ENCODE data around the gene CACTIN. TPM values are rescaled to one million over a fixed set of nuclear protein-coding genes. Genes with fewer than 3 reads are reported as not detected.

CACTIN gene
- total RNA-seq, 3 donors from 2014 or later: 22.4 to 26.8 (median 22.6) TPM

DNA sequence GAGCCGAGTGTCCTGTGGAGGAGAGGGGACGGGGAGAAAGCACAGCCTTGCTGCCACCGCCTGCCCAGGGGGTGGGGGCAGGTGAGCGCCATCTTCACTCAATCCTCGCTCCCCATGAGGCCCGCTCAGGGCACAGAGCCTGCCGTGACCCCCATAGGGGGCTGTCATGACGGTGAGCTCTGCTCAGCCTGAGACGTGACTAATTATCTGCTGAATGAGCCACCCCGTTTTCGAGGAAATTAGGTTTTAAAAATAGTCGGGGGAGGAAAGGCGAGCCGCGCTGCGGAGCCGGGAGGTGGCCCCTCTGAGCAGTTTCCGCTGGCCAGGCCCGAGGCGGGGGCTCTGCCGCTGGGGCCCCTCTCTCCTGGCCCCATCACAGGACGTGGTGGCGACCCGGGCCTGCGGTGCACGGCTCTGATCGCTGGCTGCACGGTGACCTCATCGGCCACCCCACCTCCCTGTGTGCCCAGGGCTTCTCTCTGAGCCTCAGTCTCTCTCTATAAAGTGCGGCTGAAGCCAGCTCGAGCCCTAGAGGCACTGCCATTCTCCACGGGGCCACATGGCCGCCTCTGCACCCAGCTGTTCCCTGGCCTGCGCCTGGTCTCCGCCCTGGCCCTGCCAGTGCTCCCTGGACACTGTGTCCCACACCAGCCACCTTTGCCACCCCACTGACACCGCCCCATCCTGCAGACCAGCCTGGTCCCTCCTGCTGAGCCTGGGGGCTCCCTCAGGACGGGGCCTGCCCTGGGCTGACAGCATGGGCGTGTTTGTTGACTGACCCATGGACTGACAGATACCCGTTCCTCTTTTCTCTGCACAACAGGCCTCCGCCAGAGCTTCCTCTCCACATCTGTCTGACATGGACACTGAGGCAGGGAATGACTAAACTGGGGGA is 45.3 kb upstream of the CACTIN start:
- intact Hi-C loops (cut with DNase I, micrococcal nuclease): no loop called here
- ATAC-seq (no peak), DNase-seq (no peak)
- no peaks in the 10 kb centered on the region for H3K9me3 ChIP-seq
- TF ChIP-seq, protein P1, sequence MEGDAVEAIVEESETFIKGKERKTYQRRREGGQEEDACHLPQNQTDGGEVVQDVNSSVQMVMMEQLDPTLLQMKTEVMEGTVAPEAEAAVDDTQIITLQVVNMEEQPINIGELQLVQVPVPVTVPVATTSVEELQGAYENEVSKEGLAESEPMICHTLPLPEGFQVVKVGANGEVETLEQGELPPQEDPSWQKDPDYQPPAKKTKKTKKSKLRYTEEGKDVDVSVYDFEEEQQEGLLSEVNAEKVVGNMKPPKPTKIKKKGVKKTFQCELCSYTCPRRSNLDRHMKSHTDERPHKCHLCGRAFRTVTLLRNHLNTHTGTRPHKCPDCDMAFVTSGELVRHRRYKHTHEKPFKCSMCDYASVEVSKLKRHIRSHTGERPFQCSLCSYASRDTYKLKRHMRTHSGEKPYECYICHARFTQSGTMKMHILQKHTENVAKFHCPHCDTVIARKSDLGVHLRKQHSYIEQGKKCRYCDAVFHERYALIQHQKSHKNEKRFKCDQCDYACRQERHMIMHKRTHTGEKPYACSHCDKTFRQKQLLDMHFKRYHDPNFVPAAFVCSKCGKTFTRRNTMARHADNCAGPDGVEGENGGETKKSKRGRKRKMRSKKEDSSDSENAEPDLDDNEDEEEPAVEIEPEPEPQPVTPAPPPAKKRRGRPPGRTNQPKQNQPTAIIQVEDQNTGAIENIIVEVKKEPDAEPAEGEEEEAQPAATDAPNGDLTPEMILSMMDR (IDR thresholded peaks at IDR 0.05): no peak
- no peaks in the 10 kb centered on the region for H3K36me3 ChIP-seq (ENCODE audit: low read depth)
- H3K4me3 ChIP-seq: no peak overlapping the region
- peaks cover 15% of the 10 kb centered on the region for H3K4me1 ChIP-seq (ENCODE audit: low read depth)

DNA sequence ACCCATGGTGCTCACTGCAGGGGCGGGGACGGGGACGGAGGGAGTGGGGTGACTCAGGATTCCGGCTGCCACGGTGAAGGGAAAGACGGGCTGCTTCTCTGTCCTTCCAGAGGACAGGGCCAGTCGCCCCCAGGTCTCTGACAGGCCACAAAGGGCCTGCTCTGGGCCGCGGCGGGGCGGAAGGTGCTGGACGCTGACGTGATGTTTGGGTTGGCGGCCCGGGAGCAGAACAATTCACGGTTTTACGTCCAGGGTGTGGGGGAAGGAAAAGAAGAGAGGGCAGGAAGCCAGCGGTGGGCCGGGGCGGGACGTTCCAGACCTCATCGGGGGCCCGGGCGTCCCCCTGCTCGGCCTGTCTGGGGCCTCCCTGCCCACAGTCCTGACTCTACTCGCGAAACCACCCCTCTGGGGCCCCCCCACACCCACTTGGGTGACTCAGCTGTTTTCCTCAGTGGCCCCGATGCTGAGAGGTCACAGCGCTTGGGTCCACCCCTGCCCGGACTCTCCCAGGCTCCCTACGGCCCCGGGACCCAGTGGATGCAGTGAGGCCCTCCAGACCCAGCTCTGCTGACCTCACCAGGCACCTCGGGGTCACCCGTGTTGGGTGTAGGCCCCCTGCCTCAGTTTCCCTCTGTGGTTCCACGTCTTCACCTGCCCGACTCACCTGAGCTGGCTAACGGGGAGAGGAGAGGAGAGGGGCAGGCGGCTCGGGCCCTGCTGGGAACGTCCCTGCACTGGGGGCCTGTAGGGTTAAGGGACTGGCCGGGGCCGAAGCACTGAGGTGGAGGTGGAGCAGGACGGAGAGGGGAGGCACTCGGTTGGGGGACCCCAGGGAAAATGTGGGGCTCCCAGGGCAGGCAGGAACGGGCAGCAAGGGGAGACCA is 44.4 kb upstream of the CACTIN start:
- Histone ChIP-seq H3K36me3 (ENCODE audit: low read depth) (no peaks in the 10 kb centered on the region), H3K9me3 (no peaks in the 10 kb centered on the region), H3K4me3 (no peak overlapping the region), H3K4me1 (ENCODE audit: low read depth) (peaks cover 15% of the 10 kb centered on the region)
- ATAC-seq (peak; percentile 49), DNase-seq (peak in 2 of 3 donors; percentile 61 to 66)
- intact Hi-C loops (cut with DNase I, micrococcal nuclease): no loop called here
- TF ChIP-seq, protein P1 (IDR thresholded peaks at IDR 0.05): no peak

GRCh38 chr19:3669947-3670795 is 43.6 kb upstream of the CACTIN start:
- H3K4me1 ChIP-seq (ENCODE audit: low read depth): peaks cover 15% of the 10 kb centered on the region
- TF ChIP-seq, protein P1 (IDR thresholded peaks at IDR 0.05): no peak
- DNase-seq: peak in 2 of 3 donors; percentile 48 to 53
- intact Hi-C loops (cut with DNase I, micrococcal nuclease): loop anchor here in 1 of 2 donors (5.0 kb wide), 1 partner anchor 32 kb away; the partner anchor contains the start of gene PIP5K1C
- peak; percentile 35 for ATAC-seq
- no peaks in the 10 kb centered on the region for H3K36me3 ChIP-seq (ENCODE audit: low read depth)
- no peak overlapping the region for H3K4me3 ChIP-seq
- no peaks in the 10 kb centered on the region for H3K9me3 ChIP-seq

GRCh38 chr19:3669082-3669946 is 42.7 kb upstream of the CACTIN start:
- Histone ChIP-seq H3K4me1 (ENCODE audit: low read depth) (peaks cover 15% of the 10 kb centered on the region), H3K36me3 (ENCODE audit: low read depth) (no peaks in the 10 kb centered on the region), H3K4me3 (no peak overlapping the region), H3K9me3 (no peaks in the 10 kb centered on the region)
- intact Hi-C loops (cut with DNase I, micrococcal nuclease): loop anchor here in 1 of 2 donors (5.0 kb wide), 1 partner anchor 33 kb away; the partner anchor contains the start of gene PIP5K1C
- ATAC-seq: peak; percentile 20
- TF ChIP-seq, protein P1 (IDR thresholded peaks at IDR 0.05): no peak
- DNase-seq: no peak

Measured in mucosa of descending colon (tissue), 3 donors.